NT2/D1 (cell line): Measurements from ENCODE around the gene STOX1.

Source experiments
- SUZ12 ChIP-seq: IDR thresholded peaks from 2 replicates; pipeline ENCODE4 v1.6.1; 2011; ENCODE audit not compliant: insufficient read length, insufficient read depth; ENCODE audit errors: extremely low read depth
- YY1 ChIP-seq: IDR thresholded peaks from 2 replicates; pipeline ENCODE4 v1.6.1; 2011; ENCODE audit not compliant: insufficient read length, insufficient read depth
- ZNF274 ChIP-seq: IDR thresholded peaks from 2 replicates; pipeline ENCODE4 v1.6.1; 2011; ENCODE audit warnings: mild to moderate bottlenecking, low read depth, low read length

GRCh38 chr10:68781613-68782574 is 45.4 kb upstream of the STOX1 start:
- no peak for TF ChIP-seq YY1
- TF ChIP-seq ZNF274 = no peak
- no peak for TF ChIP-seq SUZ12
